ENCODE data around the gene NQO1.

DNA sequence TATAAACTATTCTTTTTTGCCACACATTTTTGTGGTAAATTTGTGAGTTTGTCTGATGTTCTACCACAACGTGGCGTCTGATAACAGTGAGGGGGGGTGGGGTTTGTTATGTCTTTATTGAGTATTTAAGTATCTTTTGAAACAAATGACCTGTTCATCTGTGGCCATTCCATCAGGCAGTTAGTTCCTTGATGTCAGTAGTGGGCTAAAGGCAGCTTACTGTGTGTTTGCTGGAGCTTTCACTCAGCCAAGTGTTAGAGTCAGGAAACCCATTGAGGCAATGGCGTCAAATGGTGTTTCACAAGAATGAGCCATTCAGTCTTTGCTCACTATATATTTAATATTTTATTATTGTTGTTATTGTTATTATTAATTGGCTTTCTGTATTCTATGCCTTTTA is 28.0 kb downstream of the NQO1 start:
- TF ChIP-seq, protein P1, sequence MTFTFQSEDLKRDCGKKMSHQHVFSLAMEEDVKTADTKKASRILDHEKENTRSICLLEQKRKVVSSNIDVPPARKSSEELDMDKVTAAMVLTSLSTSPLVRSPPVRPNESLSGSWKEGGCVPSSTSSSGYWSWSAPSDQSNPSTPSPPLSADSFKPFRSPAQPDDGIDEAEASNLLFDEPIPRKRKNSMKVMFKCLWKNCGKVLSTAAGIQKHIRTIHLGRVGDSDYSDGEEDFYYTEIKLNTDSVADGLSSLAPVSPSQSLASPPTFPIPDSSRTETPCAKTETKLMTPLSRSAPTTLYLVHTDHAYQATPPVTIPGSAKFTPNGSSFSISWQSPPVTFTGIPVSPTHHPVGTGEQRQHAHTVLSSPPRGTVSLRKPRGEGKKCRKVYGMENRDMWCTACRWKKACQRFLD (tag by site-specific recombination; IDR thresholded peaks at IDR 0.05), result no peak
- TF ChIP-seq ZNF121 (tag by site-specific recombination; IDR thresholded peaks at IDR 0.05), result no peak
- TF ChIP-seq ZNF350 (tag by site-specific recombination; IDR thresholded peaks at IDR 0.05), result no peak
- TF ChIP-seq, protein P2, sequence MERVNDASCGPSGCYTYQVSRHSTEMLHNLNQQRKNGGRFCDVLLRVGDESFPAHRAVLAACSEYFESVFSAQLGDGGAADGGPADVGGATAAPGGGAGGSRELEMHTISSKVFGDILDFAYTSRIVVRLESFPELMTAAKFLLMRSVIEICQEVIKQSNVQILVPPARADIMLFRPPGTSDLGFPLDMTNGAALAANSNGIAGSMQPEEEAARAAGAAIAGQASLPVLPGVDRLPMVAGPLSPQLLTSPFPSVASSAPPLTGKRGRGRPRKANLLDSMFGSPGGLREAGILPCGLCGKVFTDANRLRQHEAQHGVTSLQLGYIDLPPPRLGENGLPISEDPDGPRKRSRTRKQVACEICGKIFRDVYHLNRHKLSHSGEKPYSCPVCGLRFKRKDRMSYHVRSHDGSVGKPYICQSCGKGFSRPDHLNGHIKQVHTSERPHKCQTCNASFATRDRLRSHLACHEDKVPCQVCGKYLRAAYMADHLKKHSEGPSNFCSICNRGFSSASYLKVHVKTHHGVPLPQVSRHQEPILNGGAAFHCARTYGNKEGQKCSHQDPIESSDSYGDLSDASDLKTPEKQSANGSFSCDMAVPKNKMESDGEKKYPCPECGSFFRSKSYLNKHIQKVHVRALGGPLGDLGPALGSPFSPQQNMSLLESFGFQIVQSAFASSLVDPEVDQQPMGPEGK (tag by site-specific recombination; IDR thresholded peaks at IDR 0.05), result no peak
- TF ChIP-seq ZNF292 (tag by site-specific recombination; IDR thresholded peaks at IDR 0.05; ENCODE audit: borderline replicate concordance, low read depth), result no peak
- TF ChIP-seq, protein P3, sequence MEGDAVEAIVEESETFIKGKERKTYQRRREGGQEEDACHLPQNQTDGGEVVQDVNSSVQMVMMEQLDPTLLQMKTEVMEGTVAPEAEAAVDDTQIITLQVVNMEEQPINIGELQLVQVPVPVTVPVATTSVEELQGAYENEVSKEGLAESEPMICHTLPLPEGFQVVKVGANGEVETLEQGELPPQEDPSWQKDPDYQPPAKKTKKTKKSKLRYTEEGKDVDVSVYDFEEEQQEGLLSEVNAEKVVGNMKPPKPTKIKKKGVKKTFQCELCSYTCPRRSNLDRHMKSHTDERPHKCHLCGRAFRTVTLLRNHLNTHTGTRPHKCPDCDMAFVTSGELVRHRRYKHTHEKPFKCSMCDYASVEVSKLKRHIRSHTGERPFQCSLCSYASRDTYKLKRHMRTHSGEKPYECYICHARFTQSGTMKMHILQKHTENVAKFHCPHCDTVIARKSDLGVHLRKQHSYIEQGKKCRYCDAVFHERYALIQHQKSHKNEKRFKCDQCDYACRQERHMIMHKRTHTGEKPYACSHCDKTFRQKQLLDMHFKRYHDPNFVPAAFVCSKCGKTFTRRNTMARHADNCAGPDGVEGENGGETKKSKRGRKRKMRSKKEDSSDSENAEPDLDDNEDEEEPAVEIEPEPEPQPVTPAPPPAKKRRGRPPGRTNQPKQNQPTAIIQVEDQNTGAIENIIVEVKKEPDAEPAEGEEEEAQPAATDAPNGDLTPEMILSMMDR (tag by site-specific recombination; IDR thresholded peaks at IDR 0.05), result no peak
- no peak for TF ChIP-seq YY1 (tag by site-specific recombination; IDR thresholded peaks at IDR 0.05)

All from HEK293 (cell line).